SK-N-SH (cell line): ENCODE data around the gene NEGR1. TPM values are rescaled to one million over a fixed set of nuclear protein-coding genes. Genes with fewer than 3 reads are reported as not detected.

Experiments used
- CTCF ChIA-PET: fragments of 300-600, 350-600 bp; formaldehyde crosslinking; extraction: SDS; loops from one replicate; lab custom pipeline; 2021; lab: Yijun Ruan, JAX
- POLR2A ChIA-PET: fragments of 350-600 bp; sonication (Branson Sonifier 250); formaldehyde crosslinking; extraction: SDS; loops from one replicate; lab custom pipeline; 2020; ENCODE audit warnings: antibody characterized with exemption, inconsistent platforms; lab: Yijun Ruan, JAX
- DNase-seq: peaks from one replicate; pipeline ENCODE4 v3.0.0; 2012
- H2AFZ ChIP-seq: fragments of 200-600 bp; sonication (generic); 2 replicates; pipeline ENCODE4 v1.8.1; 2016; ENCODE audit warnings: antibody characterized with exemption, mild to moderate bottlenecking, low read depth
- H3F3A ChIP-seq: fragments of 200-600 bp; sonication (generic); replicated peaks from 2 replicates; pipeline ENCODE3; 2016; ENCODE audit warnings: antibody characterized with exemption, mild to moderate bottlenecking; ENCODE audit not compliant: insufficient read depth
- H3K27ac ChIP-seq, 2 experiments: fragments of 200-500 bp in 1 of 2; fragments of 200-600 bp in 1 of 2; sonication (Bioruptor generic) in 1 of 2; sonication (generic), shearing (Covaris generic) in 1 of 2; 2 replicates each; pipeline versions ENCODE4 v1.5.1 to v1.6.1; 2014 to 2016; ENCODE audit warnings: low read depth in 2 of 2, inconsistent platforms in 1 of 2, low read length in 1 of 2, mild to moderate bottlenecking in 1 of 2, mixed read lengths in 1 of 2
- H3K27me3 ChIP-seq: fragments of 200-600 bp; sonication (generic), shearing (Covaris generic); 2 replicates; pipeline ENCODE4 v1.6.1; 2016; ENCODE audit warnings: mixed run types; ENCODE audit not compliant: insufficient read depth
- H3K36me3 ChIP-seq, 2 experiments: fragments of 200-500 bp in 1 of 2; fragments of 200-600 bp in 1 of 2; sonication (Bioruptor generic) in 1 of 2; sonication (generic) in 1 of 2; replicated peaks in 1 of 2; 2 replicates each; pipeline versions ENCODE3 to v1.5.1; 2014 to 2016; ENCODE audit warnings: low read length in 1 of 2, mild to moderate bottlenecking in 1 of 2; ENCODE audit not compliant: insufficient read depth in 2 of 2, control insufficient read depth in 1 of 2
- H3K4me1 ChIP-seq, 2 experiments: fragments of 200-500 bp in 1 of 2; fragments of 200-600 bp in 1 of 2; sonication (Bioruptor generic) in 1 of 2; sonication (generic), shearing (Covaris generic) in 1 of 2; 2 replicates each; pipeline versions ENCODE4 v1.5.1 to v1.6.1; 2014 to 2016; ENCODE audit warnings: low read depth in 1 of 2, low read length in 1 of 2, mixed run types in 1 of 2; ENCODE audit not compliant: insufficient read depth in 2 of 2, control insufficient read depth in 1 of 2
- H3K4me2 ChIP-seq: fragments of 200-600 bp; sonication (generic), shearing (Covaris generic); 2 replicates; pipeline ENCODE4 v1.6.1; 2017; ENCODE audit warnings: mixed run types
- H3K4me3 ChIP-seq, 2 experiments: fragments of 200-500 bp in 1 of 2; fragments of 200-600 bp in 1 of 2; sonication (Bioruptor generic) in 1 of 2; sonication (generic), shearing (Covaris generic) in 1 of 2; 2 replicates each; pipeline versions ENCODE4 v1.5.1 to v1.8.1; 2014 to 2016; ENCODE audit warnings: low read depth in 2 of 2, inconsistent platforms in 1 of 2, low read length in 1 of 2, mild to moderate bottlenecking in 1 of 2, mixed read lengths in 1 of 2, moderate library complexity in 1 of 2
- H3K79me2 ChIP-seq: fragments of 200-600 bp; sonication (generic); 2 replicates; pipeline ENCODE4 v1.8.1; 2017; ENCODE audit warnings: mild to moderate bottlenecking; ENCODE audit not compliant: insufficient read depth
- H3K9ac ChIP-seq: fragments of 200-600 bp; sonication (generic); 2 replicates; pipeline ENCODE4 v1.6.1; 2017; ENCODE audit warnings: mixed run types
- H3K9me2 ChIP-seq: fragments of 200-600 bp; sonication (generic); 2 replicates; pipeline ENCODE4 v1.6.1; 2017; ENCODE audit warnings: mixed run types
- H3K9me3 ChIP-seq: fragments of 200-600 bp; sonication (generic); 2 replicates; pipeline ENCODE4 v1.6.1; 2017; ENCODE audit warnings: mixed run types, mild to moderate bottlenecking, moderate library complexity
- H4K20me1 ChIP-seq: fragments of 200-600 bp; sonication (generic); 2 replicates; pipeline ENCODE4 v1.6.1; 2017; ENCODE audit warnings: mild to moderate bottlenecking, mixed run types; ENCODE audit not compliant: insufficient read depth
- ELF1 ChIP-seq: IDR thresholded peaks from 2 replicates; pipeline ENCODE4 v1.4.0; 2012
- EP300 ChIP-seq, 2 experiments: IDR thresholded peaks; 2 replicates each; pipeline versions ENCODE4 v1.4.0 to v1.6.1; 2012; ENCODE audit warnings: borderline replicate concordance in 1 of 2, low read depth in 1 of 2, low read length in 1 of 2
- EZH2phosphoT487 ChIP-seq: fragments of 200-600 bp; sonication (generic); IDR thresholded peaks from 2 replicates; pipeline ENCODE4 v1.6.1; 2017; ENCODE audit warnings: low read depth, mixed run types, mild to moderate bottlenecking, antibody characterized with exemption, moderate library complexity, borderline replicate concordance
- FOSL2 ChIP-seq: IDR thresholded peaks from 2 replicates; pipeline ENCODE4 v1.4.0; 2012; ENCODE audit warnings: low read depth, mild to moderate bottlenecking, moderate library complexity, borderline replicate concordance
- FOXM1 ChIP-seq: IDR thresholded peaks from 2 replicates; pipeline ENCODE4 v1.4.0; 2012; ENCODE audit warnings: low read depth, mild to moderate bottlenecking
- JUND ChIP-seq: IDR thresholded peaks from 2 replicates; pipeline ENCODE4 v1.4.0; 2012
- MEF2A ChIP-seq: IDR thresholded peaks from 2 replicates; pipeline ENCODE4 v1.4.0; 2012; ENCODE audit warnings: low read depth, borderline replicate concordance
- MXI1 ChIP-seq: IDR thresholded peaks from 2 replicates; pipeline ENCODE4 v1.6.1; 2012; ENCODE audit warnings: mild to moderate bottlenecking, low read depth, low read length, improper control_type of control experiment
- NFIC ChIP-seq: IDR thresholded peaks from 2 replicates; pipeline ENCODE4 v1.4.0; 2012; ENCODE audit warnings: borderline replicate concordance
- NRF1 ChIP-seq: IDR thresholded peaks from 2 replicates; pipeline ENCODE4 v1.6.1; 2012; ENCODE audit warnings: low read depth, mild to moderate bottlenecking, low read length
- POLR2AphosphoS5 ChIP-seq: IDR thresholded peaks from 2 replicates; pipeline ENCODE4 v1.6.1; 2012; ENCODE audit warnings: low read depth, low read length
- RAD21 ChIP-seq: IDR thresholded peaks from 2 replicates; pipeline ENCODE4 v1.6.1; 2012; ENCODE audit warnings: mild to moderate bottlenecking, low read length
- RCOR1 ChIP-seq: fragments of 150-350 bp; IDR thresholded peaks from 2 replicates; pipeline ENCODE4 v1.6.1; 2017; ENCODE audit warnings: antibody characterized with exemption, low read length
- SIN3A ChIP-seq: IDR thresholded peaks from 2 replicates; pipeline ENCODE4 v1.6.1; 2012; ENCODE audit warnings: low read depth, mild to moderate bottlenecking, low read length, moderate library complexity, borderline replicate concordance
- SMC3 ChIP-seq: IDR thresholded peaks from 2 replicates; pipeline ENCODE4 v1.6.1; 2012; ENCODE audit warnings: low read depth, low read length, improper control_type of control experiment
- TAF1 ChIP-seq: IDR thresholded peaks from 2 replicates; pipeline ENCODE4 v1.6.1; 2012; ENCODE audit warnings: low read depth, mild to moderate bottlenecking, low read length, moderate library complexity, borderline replicate concordance
- TEAD4 ChIP-seq: IDR thresholded peaks from 2 replicates; pipeline ENCODE4 v1.4.0; 2012; ENCODE audit warnings: mild to moderate bottlenecking, borderline replicate concordance; ENCODE audit not compliant: insufficient read depth
- YY1 ChIP-seq: IDR thresholded peaks from 2 replicates; pipeline ENCODE4 v1.4.0; 2012; ENCODE audit warnings: low read depth, mild to moderate bottlenecking
- WGBS: methylation state at CpG from one replicate; pipeline ENCODE4 v1.1.6; 2017; ENCODE audit warnings: low lambda C conversion rate; 5-methylcytosine and 5-hydroxymethylcytosine counted together
- polyA plus RNA-seq, 3 experiments: library from polyadenylated mRNA; depleted of rRNA; stranded (reverse); fragments of >200 nt; gene quantifications; 2 replicates each; pipeline ENCODE4 v1.2.3, GENCODE V29; 2012
- TF ChIP-seq, protein P1 (sequence below): IDR thresholded peaks from 2 replicates; pipeline ENCODE4 v1.6.1; 2012; ENCODE audit warnings: mild to moderate bottlenecking, low read depth, low read length, moderate library complexity
- TF ChIP-seq, protein P2 (sequence below): IDR thresholded peaks from 2 replicates; pipeline ENCODE4; 2012

The NEGR1 gene
- polyA plus RNA-seq, 1 of the 3 experiments (the other 2 are of a cell fraction) = 0.21 TPM

DNA sequence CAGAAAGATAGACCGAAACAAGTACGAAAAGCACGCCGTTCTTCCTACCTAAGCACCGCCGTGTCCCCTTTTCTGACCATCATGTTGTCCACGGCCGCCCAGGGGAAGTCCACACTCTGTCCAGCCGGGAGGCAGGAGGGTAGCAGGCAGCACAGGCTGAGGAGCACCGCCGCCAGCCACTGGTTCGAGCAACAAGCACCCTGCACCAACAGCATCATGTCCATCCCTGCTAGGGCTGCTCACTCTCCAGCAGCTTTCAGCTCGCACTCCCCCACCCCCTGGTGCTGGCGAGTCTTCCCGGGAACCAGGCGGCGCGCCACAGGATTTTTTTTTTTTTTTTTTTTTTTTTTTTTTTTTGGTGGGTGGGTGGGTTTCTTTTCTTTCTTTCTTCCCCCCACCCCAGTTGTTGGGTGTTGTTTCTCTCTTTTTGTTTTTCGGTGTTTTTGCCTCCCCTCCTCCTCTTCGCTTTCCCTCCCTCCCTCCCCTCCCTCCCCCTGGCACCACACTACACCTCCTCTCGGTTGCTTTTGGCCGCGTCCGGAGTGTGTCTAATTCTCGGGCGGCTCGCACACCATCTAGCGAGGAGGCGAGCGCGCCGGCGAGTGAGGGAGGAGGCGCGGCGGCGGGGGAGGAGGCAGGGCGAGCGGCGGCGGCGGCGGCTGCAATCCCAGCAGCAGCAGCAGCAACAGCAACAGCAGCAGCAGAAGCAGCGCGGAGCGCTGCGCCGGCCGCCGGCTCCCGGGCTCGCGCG, at the start of gene NEGR1 (continued):
- TF ChIP-seq SMC3 (peak; percentile 14; the same call in 1 of the 2 replicates), TEAD4 (no peak), EZH2phosphoT487 (no peak), TAF1 (peak; percentile 52; the same call in 1 of the 2 replicates), FOSL2 (no peak)
- TF ChIP-seq, protein P1, sequence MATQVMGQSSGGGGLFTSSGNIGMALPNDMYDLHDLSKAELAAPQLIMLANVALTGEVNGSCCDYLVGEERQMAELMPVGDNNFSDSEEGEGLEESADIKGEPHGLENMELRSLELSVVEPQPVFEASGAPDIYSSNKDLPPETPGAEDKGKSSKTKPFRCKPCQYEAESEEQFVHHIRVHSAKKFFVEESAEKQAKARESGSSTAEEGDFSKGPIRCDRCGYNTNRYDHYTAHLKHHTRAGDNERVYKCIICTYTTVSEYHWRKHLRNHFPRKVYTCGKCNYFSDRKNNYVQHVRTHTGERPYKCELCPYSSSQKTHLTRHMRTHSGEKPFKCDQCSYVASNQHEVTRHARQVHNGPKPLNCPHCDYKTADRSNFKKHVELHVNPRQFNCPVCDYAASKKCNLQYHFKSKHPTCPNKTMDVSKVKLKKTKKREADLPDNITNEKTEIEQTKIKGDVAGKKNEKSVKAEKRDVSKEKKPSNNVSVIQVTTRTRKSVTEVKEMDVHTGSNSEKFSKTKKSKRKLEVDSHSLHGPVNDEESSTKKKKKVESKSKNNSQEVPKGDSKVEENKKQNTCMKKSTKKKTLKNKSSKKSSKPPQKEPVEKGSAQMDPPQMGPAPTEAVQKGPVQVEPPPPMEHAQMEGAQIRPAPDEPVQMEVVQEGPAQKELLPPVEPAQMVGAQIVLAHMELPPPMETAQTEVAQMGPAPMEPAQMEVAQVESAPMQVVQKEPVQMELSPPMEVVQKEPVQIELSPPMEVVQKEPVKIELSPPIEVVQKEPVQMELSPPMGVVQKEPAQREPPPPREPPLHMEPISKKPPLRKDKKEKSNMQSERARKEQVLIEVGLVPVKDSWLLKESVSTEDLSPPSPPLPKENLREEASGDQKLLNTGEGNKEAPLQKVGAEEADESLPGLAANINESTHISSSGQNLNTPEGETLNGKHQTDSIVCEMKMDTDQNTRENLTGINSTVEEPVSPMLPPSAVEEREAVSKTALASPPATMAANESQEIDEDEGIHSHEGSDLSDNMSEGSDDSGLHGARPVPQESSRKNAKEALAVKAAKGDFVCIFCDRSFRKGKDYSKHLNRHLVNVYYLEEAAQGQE = 0 out of 2 replicates have a peak, but pooled peaks have one; percentile 8

DNA sequence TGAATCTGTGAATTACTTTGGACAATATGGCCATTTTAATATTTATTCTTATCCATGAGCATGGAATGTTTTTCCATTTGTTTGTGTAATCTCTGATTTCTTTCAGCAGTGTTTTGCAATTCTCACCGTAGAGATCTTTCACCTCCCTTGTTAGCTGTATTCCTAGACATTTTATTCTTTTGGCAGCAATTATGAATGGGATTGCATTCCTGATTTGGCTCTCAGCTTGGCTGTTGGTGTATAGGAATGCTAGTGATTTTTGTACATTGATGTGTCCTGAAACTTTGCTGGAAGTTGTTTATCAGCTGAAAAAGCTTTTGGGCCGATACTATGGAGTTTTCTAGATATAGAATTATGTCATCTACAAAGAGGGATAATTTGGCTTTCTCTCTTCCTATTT, 44.2 kb upstream of the NEGR1 start:
- Histone ChIP-seq H3K9me2 (no peaks in the 10 kb centered on the region), H3F3A (no peaks in the 10 kb centered on the region), H3K9ac (no peak overlapping the region), H3K4me1 (no peaks in the 10 kb centered on the region), H4K20me1 (no peaks in the 10 kb centered on the region), H3K9me3 (no peaks in the 10 kb centered on the region), H3K79me2 (no peaks in the 10 kb centered on the region), H3K4me3 (no peak overlapping the region), H3K4me2 (no peak overlapping the region), H3K27ac (no peak overlapping the region), H3K36me3 (no peaks in the 10 kb centered on the region), H3K27me3 (no peaks in the 10 kb centered on the region), H2AFZ (no peak overlapping the region)
- DNase-seq = no peak
- no CpG with 5 or more reads among the region's 2 CpGs for WGBS
- TF ChIP-seq RCOR1 (no peak), NRF1 (no peak), YY1 (no peak), EP300 (IDR thresholded peaks at IDR 0.05; ENCODE audit: borderline replicate concordance in 1 of 2, low read depth in 1 of 2, low read length in 1 of 2) (no peak), MEF2A (no peak), TEAD4 (no peak), SIN3A (no peak), FOSL2 (no peak), JUND (no peak), POLR2AphosphoS5 (no peak), NFIC (no peak), MXI1 (no peak), RAD21 (no peak), FOXM1 (no peak), TAF1 (no peak), ELF1 (no peak)
- TF ChIP-seq, protein P2, sequence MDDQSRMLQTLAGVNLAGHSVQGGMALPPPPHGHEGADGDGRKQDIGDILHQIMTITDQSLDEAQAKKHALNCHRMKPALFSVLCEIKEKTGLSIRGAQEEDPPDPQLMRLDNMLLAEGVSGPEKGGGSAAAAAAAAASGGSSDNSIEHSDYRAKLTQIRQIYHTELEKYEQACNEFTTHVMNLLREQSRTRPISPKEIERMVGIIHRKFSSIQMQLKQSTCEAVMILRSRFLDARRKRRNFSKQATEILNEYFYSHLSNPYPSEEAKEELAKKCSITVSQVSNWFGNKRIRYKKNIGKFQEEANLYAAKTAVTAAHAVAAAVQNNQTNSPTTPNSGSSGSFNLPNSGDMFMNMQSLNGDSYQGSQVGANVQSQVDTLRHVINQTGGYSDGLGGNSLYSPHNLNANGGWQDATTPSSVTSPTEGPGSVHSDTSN = no peak
- TF ChIP-seq, protein P1 = no peak
- ChIA-PET POLR2A (no interaction called here), CTCF (no interaction called here)
